ACHN (cell line): ENCODE data around the gene GPR148.
A peak's percentile ranks its signal among the peaks of the same experiment; 100 is the strongest.
"Not testable (repeated sequence)": the region's sequence is repeated elsewhere in the genome, so short reads cannot be mapped to it uniquely, and the experiment has no call there.

Experiments used
- DNase-seq: peaks from one replicate; pipeline ENCODE4 v3.0.0-alpha.2; 2015
- in situ Hi-C: cut with HindIII; loops from 2 replicates; pipeline ENCODE4 v1.10.0; 2017; ENCODE audit warnings: low sequenced_read_pairs, low pct_ligation_motif_present, low pct_unique_long_range_greater_than_20kb

GPR148 gene

GRCh38 chr2:130728549-130729316 lies at the start of gene GPR148:
Gene GPR148 (plus strand): TSS chr2:130729070. CDS start chr2:130729152, 82 bp downstream.
- DNase-seq, result no peak
- in situ Hi-C loops, result no loop called here

DNA sequence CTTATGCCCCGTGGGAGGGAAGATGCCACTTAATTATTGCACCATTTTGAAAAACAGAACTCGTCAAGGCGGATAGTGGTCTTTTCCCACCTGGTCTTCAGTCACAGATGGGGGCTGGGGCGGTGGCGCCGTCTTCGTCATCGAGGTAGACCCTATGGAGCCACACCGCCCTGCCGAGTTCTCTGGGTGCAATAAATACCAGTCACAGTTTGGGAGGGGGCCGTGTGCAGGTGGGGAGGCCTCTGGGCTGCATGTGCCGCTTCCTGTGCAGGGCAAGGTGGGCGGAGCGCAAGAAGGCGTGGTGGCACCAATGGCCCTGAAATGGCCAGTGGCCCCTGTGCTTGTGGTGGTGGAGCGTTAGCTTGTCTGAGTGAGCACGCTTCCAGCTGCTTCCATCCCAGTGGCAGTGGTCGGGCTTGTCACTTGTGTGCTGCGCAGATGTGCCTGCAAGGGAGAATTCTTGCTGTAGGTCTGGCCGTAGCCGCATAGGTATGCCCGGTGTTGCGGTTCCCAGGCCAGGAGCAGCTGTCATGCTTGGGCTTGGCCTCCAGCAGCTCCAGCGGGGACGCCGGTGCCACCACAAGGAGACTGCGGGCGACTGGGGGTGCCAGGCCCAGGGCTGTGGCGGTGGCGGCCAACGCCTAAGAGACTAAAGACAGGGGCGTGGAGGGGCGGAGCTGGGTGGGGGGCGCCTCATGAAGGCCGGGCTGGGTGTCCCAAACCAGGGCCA lies 36.7 kb upstream of the GPR148 start:
- DNase-seq, in situ Hi-C loops: not testable (repeated sequence)

GRCh38 chr2:130693474-130693873 lies 35.4 kb upstream of the GPR148 start:
- in situ Hi-C loops, result not testable (repeated sequence)
- DNase-seq, result peak; percentile 59

DNA sequence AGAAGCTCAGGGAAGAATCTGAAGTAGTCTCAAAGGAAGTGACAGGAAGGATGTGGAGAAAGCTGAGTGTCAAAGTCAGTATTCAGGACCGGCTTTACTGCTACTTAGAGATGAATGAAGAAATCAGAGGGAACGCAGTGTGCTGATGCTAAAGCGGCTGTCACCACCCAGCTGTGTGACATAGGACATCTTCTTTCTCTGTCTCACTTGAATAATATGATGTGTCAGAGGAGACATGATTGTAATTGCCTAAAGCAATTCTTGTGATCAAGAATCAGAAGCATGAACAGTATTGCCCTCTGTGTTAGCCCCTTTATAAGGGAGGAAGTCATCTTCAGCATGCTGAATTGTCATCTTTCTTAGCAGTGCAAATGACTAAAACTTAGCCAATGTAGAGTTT lies 25.6 kb upstream of the GPR148 start:
- in situ Hi-C loops, result not testable (repeated sequence)

GRCh38 chr2:130714795-130715194 lies 14.1 kb upstream of the GPR148 start:
- DNase-seq, in situ Hi-C loops: not testable (repeated sequence)

More for the DNA sequence above, 25.6 kb upstream of the GPR148 start:
- DNase-seq, result not testable (repeated sequence)

- in situ Hi-C loops, result no loop called here
- no peak for DNase-seq
Observed at GRCh38 chr2:130720036-130720435, 8.8 kb upstream of the GPR148 start.

DNA sequence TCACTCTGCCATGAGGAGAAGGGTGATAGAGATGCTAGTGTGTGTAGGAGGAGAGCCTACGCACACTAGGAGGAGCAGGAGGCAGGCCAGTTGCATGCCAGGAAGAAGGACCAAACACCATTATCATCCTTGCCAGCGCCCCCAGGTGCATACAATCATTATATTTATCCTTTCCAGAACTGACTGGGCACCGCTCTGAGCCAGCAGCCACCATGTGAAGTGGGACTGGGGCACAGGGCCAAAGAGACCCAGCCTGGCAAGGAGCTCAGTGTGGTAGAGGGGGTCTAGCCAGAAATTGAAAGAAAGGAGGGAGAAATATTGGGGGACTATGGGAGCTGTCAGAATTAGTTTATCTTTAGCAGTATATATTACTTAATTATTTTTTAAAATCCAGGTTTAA lies 8.3 kb upstream of the GPR148 start:
- in situ Hi-C loops, result no loop called here
- DNase-seq, result no peak

- in situ Hi-C loops, result no loop called here
- DNase-seq, result no peak
Observed at GRCh38 chr2:130724455-130724854, 4.4 kb upstream of the GPR148 start.

DNA sequence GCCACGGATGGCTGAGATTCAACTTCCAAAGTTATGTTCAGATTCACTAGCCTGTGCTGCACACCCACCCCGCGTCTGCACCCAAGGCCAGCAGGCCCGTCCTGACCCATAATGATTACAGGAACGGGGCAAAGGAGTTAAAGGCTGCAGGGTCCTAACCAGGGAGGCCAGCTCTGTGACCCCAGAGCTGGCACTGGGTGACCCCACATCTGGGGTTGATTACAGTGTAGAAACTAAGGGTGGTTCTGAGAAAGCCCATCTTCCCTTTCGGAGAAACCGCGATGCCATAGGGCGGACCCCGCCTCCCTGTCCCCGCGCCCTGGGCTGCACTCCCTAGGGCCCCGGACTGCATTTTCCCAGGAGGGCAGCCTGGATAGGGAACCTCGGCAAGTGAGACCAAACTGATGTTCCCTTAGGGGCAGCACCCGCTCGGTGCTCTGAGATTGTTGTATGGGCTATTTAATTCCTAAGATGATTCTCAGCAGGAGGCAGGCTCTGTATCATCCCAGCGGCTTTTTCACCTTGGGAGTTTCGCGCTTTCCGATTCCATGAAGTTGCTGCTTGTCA lies 2.2 kb upstream of the GPR148 start:
- DNase-seq, result no peak

DNA sequence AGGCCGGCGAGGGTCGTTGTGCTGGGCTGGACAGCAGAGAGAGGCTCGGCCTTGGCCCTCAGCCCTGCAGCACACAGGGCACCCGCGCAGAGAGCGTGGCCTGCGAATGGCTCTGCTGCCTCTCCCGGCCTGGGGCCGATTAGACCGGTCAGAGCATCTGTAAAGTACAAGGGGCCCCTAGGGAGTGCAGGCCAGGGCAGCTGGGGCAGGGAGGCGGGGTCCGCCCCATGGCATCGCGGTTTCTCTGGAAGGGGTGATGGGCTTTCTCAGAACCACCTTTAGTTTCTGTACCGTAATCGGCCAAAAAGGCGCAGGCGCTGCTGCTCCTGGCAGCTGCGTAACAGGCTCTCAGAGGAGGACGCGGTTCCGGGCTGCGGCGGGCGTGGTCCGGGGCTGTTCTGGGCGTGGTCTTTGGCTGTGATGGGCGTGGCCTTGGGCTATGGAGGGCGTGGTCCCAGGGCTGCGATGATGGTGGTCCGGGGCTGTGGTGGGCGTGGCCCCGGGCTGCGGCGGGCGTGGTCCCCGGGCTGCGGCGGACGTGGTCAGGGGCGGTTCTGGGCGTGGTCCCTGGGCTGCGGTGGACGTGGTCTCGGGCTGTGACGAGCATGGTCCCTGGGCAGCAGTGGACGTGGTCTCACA lies 1.5 kb upstream of the GPR148 start:
- in situ Hi-C loops, result no loop called here

More for the DNA sequence above, 2.2 kb upstream of the GPR148 start:
- in situ Hi-C loops, result no loop called here

DNA sequence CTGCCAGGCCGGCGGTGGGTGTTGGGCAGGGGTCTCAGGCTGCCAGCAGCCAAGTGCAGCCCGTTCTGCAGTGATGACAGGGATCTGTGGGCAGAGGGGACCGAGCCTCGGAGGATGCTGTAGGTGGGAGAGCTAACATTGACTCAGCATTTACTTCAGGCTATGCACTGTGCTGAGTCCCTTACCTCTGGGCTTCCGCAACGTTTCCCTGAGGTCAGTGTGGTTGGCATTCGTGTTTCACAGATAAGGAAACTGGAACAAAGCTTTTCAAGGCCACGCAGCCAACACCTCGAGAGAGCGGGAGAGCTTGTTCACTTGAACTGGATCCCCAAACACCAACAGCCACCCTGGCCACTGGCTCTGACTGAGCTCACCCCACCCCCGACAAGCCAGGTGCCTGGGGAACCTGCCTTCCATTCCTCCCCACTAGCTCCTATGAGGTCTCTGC lies 839 bp upstream of the GPR148 start:
- in situ Hi-C loops, result no loop called here
- no peak for DNase-seq

More for the DNA sequence above, 1.5 kb upstream of the GPR148 start:
- DNase-seq, result peak; percentile 74

DNA sequence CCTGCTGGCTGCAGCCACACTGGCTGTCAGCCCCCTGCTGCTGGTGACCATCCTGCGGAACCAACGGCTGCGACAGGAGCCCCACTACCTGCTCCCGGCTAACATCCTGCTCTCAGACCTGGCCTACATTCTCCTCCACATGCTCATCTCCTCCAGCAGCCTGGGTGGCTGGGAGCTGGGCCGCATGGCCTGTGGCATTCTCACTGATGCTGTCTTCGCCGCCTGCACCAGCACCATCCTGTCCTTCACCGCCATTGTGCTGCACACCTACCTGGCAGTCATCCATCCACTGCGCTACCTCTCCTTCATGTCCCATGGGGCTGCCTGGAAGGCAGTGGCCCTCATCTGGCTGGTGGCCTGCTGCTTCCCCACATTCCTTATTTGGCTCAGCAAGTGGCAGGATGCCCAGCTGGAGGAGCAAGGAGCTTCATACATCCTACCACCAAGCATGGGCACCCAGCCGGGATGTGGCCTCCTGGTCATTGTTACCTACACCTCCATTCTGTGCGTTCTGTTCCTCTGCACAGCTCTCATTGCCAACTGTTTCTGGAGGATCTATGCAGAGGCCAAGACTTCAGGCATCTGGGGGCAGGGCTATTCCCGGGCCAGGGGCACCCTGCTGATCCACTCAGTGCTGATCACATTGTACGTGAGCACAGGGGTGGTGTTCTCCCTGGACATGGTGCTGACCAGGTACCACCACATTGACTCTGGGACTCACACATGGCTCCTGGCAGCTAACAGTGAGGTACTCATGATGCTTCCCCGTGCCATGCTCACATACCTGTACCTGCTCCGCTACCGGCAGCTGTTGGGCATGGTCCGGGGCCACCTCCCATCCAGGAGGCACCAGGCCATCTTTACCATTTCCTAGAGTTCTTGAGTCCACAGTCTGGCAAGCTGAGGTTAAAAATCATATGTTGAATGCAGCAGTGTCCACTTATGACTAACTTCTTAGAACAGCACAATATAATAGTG lies 741 bp downstream of the GPR148 start:
- in situ Hi-C loops, result no loop called here
- DNase-seq, result no peak

GRCh38 chr2:130732257-130732656 lies 3.4 kb downstream of the GPR148 start:
- DNase-seq, in situ Hi-C loops: not testable (repeated sequence)

- DNase-seq, result no peak
- in situ Hi-C loops, result no loop called here
Observed at GRCh38 chr2:130735200-130735599, 6.3 kb downstream of the GPR148 start.

DNA sequence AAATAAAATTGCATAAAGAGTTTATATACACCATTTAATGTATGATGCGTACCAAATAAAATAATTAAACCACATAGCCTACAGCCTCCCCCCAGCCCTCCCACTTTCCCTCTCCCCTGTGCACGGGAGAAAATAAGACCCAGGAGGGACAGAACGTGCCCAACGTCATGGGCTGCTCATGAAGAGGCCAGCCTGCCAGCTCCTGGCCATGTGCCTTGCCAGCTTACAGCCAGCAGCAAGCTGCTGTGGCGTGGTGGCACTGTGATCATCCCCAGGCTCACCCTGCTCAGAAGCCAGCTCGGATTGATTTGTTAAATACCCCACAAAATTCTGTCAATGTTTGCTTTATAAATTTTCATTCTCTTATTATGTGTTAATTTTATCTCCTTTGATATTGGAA lies 7.6 kb downstream of the GPR148 start:
- in situ Hi-C loops, result no loop called here
- no peak for DNase-seq

GRCh38 chr2:130737592-130737991 lies 8.7 kb downstream of the GPR148 start:
- no peak for DNase-seq
- in situ Hi-C loops, result no loop called here

DNA sequence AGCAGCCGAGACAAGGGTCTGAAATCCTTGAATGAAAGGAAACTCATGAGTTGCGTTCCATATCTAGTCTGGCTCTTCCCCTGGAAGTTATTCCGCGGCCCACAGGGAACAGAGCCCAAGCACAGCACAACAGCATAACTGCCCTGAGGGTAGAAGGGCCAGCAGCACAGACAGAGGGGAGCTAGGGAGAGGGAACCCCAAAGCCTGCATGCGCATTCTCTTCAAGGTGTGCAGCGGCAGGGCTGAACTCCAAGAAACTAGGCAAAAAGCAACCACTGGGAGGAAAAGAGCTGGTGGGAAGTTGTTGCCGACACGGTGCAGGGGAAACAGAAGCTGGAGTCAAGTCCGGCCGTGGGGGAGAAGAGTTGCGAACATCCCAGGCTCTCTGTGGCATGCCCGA lies 11.8 kb downstream of the GPR148 start:
- in situ Hi-C loops, result no loop called here

DNA sequence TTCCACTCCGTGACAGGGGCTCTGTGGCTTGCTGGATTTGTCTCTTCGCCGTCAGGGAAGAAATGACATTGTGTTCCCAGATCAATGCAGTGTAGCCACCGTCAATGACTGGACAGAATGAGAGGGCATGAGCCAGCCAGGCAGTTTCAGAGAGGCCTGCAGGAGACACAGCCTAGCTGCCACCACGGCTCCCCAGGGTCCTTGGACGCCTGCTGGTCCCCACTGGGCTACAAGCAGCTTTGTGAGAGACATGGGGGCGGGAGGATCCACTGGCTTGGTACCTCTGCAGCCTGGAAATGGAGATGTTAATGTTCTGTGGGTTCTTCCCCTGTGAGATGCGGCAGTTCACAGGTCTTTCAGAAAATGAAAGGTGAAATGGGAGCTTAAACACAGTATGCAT lies 14.4 kb downstream of the GPR148 start:
- in situ Hi-C loops, result no loop called here
- no peak for DNase-seq

More for the DNA sequence above, 11.8 kb downstream of the GPR148 start:
- no peak for DNase-seq
